Activated effector memory CD4-positive, alpha-beta T cell treated with anti-CD3 and anti-CD28 coated beads, Interleukin-2, amount 50 U/mL, for 16 hours (primary cell): ENCODE results near the gene ZFP14.
A peak's percentile ranks its signal among the peaks of the same experiment; 100 is the strongest.
"Not testable (repeated sequence)": the region's sequence is repeated elsewhere in the genome, so short reads cannot be mapped to it uniquely, and the experiment has no call there.

ENCODE experiments used
- DNase-seq: peaks from one replicate; pipeline ENCODE4 v3.0.0-alpha.2; 2020

The ZFP14 gene

DNA sequence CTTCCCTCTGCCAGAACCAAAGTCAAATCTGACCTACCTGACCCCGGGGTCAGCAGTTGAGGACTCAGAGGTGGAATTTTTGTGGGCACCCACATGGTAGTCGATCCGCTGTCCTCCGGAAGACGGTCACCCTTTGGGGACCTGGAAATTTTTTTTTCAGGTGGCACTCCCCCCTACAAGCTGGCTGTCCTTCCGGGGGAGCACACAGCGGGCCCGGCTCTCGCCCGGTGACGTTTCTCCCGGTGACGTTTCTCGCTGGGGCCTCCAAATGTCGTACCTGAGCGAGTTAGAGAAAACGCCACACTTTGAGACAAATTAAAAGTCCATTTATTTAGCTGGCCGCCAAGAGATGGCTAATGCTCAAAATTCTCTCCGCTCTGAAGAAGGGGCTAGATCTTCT is 48.8 kb downstream of the ZFP14 start:
- DNase-seq, result no peak

DNA sequence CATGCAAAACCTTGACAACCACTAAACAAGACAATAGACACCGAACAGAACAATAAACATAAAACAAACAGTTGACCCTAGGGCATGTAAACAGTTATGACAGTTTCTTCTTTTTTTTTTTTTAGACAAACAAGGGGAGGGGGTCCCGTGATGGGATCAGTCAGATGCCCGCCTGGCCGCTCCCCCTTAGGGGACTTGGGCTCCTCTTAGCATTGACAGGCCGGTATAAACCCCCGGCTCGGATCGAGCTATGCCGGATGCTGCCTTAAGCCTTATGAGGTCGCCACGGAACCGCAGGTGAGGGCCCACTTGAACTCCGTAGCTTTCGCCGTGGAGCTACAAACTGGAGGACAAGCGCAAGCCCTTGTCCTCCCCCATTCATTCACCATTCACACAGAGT is 49.5 kb downstream of the ZFP14 start:
- not testable (repeated sequence) for DNase-seq

DNA sequence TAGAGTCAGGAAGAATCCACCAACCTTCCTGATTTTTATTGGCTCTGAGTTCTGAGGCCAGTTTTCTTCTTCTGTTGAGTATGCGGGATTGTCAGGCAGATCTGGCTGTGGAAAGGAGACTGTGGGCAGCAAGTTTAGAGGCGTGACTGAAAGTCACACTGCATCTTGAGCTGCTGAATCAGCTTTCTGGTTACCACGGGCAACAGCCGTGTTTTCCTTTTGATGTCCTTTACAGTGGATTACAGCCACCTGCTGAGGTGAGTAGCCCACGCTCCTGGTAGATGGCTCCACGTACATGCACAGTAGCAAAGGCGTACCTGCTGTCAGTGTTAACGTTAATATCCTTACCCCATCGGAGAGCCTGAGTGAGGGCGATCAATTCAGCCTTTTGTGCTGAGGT is 52.4 kb downstream of the ZFP14 start:
- not testable (repeated sequence) for DNase-seq

DNA sequence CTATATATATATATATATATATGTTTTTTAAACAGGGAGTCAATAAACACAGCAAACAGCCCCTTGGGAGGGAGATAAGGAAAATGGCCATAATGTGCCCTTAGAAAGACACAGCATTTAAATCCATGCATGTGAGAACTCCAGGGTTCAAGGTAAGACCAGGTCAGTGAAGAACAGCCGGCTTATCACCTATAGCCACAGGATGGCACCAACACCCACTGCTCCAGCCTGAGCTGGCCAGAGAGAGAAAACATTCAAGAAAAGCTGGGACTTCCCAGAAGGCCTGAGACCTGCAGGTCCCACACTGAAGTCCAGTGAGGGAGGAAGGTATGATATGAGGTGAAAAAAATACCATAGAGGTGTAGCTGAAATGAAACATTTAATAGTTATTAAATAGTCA is 63.8 kb downstream of the ZFP14 start:
- DNase-seq, result not testable (repeated sequence)

DNA sequence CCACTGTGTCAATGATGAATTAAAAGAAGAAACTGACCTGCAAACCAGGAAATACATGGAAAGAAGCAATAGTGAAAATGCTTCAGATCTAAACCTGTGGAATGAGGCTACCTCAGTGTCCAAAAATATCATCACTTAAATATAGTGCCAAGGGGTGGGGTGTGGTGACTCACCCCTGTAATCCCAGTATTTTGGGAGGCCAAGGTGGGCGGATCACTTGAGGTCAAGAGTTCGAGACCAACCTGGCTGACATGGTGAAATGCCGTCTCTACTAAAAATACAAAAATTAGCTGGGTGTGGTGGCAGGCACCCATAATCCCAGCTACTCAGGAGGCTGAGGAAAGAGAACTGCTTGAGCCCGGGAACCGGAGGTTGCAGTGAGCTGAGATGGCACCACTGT is 64.9 kb downstream of the ZFP14 start:
- DNase-seq, result not testable (repeated sequence)

DNA sequence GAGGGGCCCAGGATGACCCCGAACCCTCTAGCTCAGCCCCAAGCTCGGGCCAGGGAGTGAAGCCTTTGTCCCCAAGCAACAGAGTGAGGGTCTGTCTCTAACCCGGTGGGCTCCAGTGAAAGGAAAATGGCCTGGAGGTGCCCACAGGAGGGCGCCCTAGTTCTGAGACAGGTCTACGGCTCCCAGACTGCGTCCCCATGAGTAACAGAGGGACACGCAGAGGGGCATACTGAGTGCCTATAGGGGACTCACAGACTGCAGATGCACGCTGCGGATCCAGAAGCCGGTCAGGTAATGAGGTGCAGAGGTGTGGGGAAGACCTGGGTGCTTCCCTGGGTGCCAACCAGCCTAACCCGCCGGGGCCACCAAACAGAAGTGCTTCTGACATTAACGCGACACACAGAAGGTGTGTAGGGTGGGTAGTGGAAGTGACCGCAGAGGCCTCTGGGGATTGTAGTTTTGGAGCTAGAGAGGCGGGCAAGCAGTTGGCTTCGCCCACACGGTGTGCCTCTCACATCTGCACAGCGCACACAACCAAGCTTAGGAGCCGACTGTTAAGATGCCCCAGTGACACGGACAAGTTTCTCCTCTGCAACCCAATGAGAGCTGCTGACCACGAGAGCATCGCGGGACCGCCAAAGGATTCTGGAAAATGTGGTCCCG is 67.8 kb downstream of the ZFP14 start:
- not testable (repeated sequence) for DNase-seq

DNA sequence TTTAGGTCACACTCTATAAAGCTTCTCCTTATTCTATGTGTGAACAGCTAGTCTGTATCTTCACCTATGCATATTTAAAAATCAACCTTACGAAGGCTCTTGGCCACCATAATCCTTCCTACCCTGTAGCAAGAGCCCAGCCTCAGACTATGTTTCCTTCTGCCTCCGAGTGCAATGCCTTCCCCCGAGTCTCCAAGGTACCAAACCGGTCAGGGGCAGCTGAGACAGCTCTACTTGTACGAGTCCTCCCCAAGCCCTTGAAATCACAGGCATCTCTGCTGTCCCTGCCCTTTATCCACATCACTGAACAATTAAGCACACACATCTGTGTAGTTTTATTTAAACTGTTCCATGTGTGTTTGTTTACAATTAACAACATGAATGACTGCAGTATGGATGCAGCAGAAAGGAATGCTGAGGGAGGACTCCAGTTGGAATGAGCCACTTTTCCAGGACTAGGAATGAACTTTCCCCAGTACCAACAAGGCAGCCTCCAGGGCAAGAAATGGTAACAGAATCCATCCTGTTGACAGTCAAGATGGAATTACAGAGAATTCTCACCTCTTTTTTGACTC is 68.5 kb downstream of the ZFP14 start:
- DNase-seq, result not testable (repeated sequence)

DNA sequence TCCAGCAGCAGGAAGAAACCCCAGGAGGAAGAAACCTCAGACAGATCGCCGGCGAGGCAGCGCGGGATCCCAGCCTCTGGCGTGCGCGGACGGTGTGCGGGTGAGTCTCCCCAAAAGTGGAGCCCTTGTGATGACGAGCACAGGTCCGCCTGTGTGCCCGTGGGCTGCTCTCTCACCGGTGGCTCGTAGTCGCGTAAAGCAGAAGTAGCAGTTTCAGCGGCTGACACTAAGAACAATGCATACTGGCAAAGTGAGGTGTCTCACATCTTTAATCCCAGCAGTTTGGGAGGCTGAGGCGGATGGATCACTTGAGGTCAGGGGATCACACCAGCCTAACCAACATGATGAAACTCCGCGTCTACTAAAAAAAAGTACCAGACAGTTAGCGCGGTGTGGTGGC is 69.2 kb downstream of the ZFP14 start:
- not testable (repeated sequence) for DNase-seq

DNA sequence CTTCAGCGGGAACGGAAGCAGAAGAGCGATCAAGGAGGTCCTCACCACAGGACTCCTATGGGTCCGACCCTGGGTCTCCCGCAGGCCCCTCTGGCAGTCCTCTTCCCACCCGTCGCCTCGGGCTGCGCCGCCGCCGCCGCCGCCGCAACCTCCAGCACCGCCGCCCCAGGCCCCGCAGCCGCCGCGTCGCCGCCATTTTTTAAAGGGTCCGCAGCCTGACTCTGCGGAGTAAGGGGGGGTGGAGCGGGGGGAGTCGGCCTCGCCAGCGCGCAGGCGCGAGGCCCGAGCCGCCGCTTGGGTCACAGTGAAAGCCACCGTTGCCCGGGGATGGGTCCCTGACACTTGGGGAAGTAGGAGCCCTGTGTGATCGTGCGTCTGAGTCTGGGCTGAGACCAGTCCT is 69.7 kb downstream of the ZFP14 start:
- DNase-seq, result peak; percentile 62

DNA sequence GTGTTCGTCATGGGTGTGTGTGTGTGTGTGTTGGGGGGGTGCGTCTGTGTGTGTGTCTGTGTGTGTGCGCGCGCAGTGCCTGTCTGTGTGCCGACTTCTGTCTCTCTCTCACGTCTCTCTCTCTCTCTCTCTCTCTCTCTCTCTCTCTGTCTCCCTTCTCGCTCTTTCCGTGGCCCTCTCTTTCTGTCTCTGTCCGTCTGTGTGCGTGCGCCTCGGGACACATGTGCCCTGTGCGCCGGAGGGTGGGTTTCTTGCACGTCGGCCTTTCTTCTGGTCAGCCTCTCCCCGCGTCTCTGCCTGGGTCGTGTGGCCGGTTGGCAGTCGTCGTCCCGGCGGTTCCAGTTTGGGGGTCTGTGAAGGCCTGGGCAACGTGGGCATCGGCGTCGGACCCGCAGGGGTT is 86.7 kb downstream of the ZFP14 start:
- not testable (repeated sequence) for DNase-seq
